Thyroid gland (tissue), 4 donors: ENCODE results near the gene PLA2G3.

Experiments used
- CTCF ChIP-seq, 6 experiments: fragments of 200-600 bp in 3 of 6; fragments of 450-650 bp in 3 of 6; sonication (generic) in 3 of 6; IDR thresholded peaks; one replicate each; pipeline ENCODE4 v1.5.1; 2016 to 2019; ENCODE audit warnings: antibody characterized with exemption in 6 of 6, mild to moderate bottlenecking in 2 of 6, inconsistent platforms in 1 of 6, moderate library complexity in 1 of 6
- POLR2A ChIP-seq, 2 donors: fragments of 450-650 bp; IDR thresholded peaks; one replicate each; pipeline ENCODE4 v1.6.1; 2017; ENCODE audit warnings: antibody characterized with exemption in 2 of 2, mild to moderate bottlenecking in 2 of 2, moderate library complexity in 1 of 2

GRCh38 chr22:31143038-31143437, 2.7 kb upstream of the PLA2G3 start:
- TF ChIP-seq POLR2A (IDR thresholded peaks at IDR 0.05): no peak
- TF ChIP-seq CTCF (IDR thresholded peaks at IDR 0.05): no peak
